GM18909 (cell line): ENCODE measurements around the gene KRTAP4-11.
"Not testable (repeated sequence)": the region's sequence is repeated elsewhere in the genome, so short reads cannot be mapped to it uniquely, and the experiment has no call there.

ENCODE experiments used
- ATAC-seq: cut with Tn5 transposase; IDR thresholded peaks from one replicate; pipeline ENCODE4 v1.9.1; 2021; ENCODE audit warnings: mild to moderate bottlenecking; ENCODE audit not compliant: unreplicated experiment, poor library complexity

Gene KRTAP4-11

DNA sequence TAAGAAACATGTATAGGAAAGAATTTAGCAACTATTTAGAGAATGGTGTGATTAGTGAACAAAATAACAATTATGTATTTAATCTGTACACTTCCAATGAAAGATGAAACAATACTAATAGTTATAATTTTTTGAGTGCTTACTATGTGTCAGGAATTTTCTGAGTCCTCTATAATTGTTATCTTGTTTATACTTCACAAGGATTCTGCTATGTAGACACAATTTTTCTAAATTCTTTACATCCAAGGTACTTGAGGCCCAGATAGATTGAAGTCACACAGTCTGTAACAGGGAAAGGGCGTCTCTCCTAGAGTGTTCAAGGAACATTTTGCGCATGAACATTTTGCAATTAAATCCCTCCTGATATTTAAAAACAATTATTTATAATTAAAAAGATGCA lies 6.9 kb upstream of the KRTAP4-11 start:
- ATAC-seq: no peak

DNA sequence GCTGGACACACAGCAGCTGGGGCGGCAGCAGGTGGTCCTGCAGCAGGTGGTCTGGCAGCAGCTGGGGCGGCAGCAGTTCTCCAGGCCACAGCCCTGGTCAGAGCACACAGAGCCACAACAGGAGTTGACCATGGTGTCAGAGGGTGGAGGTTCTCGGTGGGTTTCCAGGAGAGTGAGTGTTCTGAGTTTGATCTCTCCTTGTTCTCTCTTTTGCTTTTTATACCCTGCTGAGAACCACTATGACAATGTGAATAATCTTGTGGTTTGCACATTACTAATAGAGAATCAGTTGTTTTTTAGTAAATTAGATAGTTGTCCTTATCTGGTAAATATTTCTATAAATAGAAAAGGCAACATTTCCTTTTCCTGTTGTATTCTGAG lies 5.8 kb upstream of the KRTAP4-11 start, which contains the start of gene KRTAP4-12:
TSS of gene KRTAP4-12 (minus strand) at position 192 of the 381 bp plus-strand sequence. CDS start at position 132, 60 bp downstream.
- ATAC-seq: not testable (repeated sequence)

DNA sequence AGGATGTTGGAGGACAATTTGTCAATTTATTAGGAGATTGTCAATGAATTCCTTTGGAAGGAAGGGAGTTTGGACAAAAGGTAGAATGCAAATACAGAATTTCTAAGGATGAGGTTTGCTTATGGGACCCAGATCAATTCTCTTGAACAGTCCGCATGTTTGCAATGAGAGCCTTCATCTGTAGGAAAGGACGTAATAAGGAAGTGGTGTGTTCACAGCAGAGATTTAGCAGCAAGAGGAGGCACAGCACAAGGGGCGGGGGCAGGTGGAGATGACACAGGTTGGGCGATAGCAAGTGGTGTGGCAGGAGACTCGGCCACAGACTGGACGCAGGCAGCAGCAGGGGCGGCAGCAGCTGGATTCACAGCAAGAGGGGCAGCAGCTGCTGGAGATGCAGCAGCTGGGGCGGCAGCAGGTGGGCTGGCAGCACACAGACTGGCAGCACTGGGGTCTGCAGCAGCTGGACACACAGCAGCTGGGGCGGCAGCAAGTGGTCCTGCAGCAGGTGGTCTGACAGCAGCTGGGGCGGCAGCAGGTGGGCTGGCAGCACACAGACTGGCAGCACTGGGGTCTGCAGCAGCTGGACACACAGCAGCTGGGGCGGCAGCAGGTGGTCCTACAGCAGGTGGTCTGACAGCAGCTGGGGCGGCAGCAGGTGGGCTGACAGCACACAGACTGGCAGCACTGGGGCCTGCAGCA lies 5.3 kb upstream of the KRTAP4-11 start:
- ATAC-seq: not testable (repeated sequence)

DNA sequence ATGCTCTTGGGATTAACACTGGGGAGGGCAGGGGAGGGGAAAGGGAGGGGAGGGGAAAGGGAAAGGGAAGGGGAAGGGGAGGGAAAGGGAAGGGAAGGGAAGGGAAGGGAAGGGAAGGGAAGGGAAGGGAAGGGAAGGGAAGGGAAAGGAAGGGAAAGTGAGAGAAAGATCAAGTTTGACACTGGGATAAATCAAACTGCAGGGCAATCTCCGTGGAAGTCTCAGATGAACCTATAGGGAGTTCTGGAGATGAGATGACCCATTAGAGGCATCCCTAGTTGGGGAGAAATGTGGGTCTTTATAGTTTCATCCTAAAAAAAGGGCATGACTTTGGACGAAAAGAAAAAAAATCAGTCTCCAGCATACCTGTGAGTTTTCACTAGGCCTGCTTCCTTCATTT lies 3.6 kb upstream of the KRTAP4-11 start:
- no peak for ATAC-seq

DNA sequence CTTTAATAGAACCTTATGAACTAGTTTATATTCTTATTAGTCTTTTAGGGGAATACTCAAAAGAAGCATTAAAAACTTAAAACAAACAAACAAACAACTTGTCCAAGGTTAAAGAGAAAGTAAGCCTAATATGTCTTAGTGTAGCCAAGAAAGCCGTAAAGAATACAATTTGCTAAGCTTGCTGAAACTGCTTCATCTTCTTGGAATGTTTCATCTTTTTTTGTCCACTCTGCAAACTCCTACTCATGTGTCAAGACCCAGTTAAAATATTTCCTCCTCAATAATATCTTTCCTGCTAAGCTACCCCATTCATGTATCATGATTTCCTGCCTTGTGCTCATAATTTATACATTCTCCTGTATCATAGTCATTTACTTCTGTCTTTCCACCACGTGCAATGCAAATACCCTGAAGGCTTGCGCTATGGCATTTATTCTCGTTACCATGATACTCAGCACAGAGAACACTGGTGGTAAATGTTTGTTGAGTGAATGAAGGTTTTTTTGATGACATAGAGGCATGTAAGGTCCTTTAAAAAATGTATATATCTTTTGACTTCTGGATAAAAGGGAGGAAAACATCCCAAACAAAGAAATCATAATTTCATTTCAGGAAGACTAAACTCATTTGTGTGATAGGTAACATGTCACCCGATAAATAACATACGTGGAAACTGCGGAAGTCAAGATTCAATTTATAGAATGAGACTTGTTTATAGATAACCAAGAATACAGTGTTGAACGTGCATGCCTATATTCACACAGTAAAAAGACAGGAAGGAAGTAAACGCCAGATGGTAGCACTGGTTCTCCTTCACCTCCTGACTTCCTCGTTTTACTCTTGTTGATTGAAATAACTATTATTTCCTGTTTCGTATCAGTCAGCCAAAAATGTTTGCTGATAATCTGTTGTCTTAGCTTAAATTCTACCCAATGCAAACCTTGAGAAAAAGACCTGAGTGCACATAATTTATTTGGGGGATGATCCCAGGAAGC lies 1.8 kb upstream of the KRTAP4-11 start:
- ATAC-seq: not testable (repeated sequence)

DNA sequence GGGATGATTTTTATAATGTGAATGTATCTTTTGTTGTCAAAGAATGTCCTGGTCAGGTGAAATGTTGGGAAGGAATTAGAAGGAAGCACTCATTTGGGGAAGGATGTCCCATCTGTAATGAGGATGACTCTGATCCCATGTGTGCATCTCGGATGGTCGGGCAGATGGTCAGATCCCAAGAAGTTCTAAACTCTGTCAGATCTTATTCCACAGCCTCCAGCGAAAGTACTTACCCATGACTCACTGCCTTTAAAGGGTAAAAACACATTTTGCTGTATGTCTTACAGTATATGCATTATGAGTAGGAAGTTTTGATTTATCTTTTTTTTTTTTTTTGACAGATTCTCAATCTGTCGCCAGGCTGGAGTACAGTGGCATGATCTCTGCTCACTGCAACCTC lies 548 bp upstream of the KRTAP4-11 start:
- no peak for ATAC-seq

DNA sequence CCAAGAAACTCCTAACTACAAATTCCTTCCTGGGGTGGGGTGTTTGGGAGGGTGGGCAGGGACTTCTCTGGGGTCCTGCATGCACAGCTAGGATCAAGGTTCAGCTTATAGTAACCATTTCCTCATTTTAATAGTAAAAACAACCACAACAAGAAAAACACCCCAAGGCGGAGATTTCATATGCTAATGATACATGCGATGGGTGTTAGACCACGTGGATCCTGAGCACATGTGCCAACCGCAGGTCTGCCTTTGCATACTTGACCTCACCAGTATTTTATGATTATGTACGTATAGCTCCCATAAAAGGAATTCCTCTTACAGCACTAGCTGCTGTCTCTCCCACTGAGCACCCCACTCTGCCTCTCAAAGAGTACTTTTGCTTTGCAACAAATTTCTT lies 1.9 kb downstream of the KRTAP4-11 start:
- no peak for ATAC-seq

DNA sequence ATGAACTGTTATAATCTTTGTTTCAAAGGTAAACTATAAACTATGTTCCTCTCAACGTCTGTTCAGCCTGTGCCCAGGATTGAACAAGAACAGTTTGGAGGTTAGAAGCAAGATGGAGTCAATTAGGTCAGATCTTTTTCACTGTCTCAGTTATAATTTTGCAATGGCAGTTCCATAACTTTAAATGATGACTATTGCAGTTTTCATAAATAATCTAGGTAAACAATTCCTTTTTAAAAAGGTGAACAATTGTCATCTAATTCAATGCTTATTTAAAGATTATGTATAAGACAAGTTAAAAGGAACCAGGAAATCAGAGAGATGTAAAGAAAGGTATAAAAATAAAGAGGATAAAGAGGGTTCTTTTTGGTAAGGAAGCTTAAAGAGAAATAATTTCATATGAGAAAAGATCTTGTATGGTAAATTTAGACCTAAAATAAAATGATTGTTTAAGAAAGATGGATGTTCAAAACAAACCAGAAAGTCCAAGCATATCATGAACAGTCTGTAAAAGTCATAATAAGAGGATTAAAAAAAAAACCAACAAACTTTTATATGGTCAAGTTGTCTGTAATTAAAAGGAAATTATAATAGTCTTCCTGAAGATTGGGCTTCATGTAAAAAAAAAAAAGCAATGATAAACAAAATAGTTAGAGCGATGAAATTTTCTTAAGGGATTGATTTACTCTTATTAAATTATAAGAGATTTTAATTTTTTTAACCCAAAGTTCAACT lies 6.9 kb downstream of the KRTAP4-11 start:
- ATAC-seq: no peak

DNA sequence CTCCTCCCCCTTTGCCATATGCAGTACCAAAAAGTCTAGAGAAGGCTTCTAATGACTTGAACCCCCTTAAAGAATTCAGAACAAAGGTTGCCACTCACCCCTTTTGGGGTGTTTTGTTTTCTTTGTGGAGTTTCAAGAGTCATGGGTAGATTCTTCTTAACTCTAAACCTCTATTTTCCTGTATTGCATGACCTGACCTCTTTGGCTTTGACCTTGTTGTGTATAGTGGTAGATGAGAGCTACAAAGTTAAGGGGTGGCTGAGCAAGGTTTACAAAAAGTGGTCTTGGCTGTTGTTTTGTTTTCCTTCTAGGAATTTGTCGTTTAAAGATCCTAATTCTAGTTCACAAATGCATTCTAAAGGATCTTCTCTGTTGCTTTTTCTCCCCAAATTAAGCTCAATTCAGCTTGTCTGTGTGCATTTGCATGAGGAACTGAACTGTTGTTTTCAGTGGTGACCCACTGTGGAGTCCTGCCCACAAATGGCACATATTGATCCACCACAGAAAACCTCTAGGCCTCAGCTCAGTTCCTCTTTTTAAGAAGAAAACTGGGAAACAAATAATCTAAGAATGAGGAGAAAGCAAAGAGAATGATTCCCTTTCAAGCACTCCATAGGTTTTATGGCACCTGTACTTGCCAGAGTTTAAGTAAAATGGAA lies 9.3 kb downstream of the KRTAP4-11 start:
- not testable (repeated sequence) for ATAC-seq

DNA sequence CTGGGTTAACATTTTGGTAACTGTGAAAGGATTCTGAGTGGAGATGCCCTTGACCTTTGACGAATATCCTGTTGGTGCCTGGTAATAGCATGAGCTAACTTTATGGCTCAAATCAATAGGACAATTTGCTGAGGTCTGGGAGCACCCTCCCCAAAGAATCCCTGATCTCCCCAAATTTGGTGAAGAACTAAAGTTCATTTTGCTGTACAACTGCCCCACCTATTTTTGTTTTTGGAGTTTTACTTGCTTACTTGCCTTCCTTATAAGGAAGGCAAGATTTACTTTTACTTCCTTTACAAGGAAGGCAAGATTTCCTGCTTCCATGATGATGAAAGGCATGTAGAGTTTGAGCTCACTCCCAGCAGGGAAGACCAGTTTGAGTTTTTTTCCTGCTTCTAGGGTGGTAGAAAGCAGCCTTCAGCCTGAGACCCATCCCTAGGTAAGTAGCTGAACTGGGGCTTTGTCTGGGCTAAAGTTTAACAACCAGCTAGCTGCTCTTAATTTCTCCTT lies 10.2 kb downstream of the KRTAP4-11 start:
- ATAC-seq: no peak

DNA sequence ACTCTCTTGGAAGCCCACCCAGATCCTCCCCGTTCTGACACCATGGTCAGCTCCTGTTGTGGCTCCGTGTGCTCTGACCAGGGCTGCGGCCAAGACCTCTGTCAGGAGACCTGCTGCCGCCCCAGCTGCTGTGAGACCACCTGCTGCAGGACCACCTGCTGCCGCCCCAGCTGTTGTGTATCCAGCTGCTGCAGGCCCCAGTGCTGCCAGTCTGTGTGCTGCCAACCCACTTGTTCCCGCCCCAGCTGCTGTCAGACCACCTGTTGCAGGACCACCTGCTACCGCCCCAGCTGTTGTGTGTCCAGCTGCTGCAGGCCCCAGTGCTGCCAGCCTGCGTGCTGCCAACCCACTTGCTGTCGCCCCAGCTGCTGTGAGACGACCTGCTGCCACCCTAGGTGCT lies 12.8 kb downstream of the KRTAP4-11 start, which contains the start of gene KRTAP4-9:
TSS of gene KRTAP4-9 (plus strand) at position 43 of the 400 bp plus-strand sequence. CDS start at position 43, 0 bp downstream.
- not testable (repeated sequence) for ATAC-seq

DNA sequence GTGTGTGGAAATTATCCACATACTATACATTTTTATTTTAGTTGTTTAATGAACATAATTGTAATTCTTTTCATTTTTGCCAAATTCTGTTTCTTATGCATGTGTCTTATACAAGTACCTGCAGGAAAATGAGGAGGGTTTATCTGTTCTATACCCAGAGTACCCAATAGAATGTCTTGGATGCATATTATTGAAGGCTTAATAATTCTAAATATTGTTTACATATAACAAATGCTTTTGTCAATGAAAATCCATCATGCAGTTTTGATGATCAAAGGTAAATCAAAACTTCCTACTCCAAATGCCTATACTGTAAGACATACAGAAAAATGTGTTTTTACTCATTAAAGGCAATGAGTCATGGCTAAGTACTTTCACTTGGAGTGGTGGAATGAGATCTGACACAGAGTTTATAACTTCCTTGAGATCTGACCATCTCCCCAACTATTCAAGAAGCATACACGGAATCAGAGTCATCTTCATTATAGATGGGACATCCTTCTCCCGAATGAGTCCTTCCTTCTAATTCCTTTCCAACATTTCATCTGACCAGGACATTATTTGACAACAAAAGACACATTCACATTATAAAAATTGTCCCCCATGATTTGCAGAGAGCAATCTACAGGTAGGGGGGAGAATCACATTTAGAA lies 13.7 kb downstream of the KRTAP4-11 start:
- not testable (repeated sequence) for ATAC-seq

DNA sequence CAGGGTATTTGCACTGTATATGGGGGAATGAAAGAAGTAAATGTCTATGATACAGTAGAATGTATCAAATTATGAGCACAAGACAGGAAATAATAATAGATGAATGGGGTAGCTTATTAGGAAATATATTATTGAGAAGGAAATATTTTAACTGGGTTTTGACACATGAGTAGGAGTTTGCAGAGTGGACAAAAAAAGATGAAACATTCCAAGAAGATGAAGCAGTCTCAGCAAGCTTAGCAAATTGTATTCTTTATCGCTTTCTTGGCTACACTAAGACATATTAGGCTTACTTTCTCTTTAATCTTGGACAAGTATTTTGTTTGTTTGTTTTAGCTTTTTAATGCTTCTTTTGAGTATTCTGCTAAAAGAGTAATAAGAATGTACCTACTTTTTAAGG lies 14.3 kb downstream of the KRTAP4-11 start:
- ATAC-seq: no peak

DNA sequence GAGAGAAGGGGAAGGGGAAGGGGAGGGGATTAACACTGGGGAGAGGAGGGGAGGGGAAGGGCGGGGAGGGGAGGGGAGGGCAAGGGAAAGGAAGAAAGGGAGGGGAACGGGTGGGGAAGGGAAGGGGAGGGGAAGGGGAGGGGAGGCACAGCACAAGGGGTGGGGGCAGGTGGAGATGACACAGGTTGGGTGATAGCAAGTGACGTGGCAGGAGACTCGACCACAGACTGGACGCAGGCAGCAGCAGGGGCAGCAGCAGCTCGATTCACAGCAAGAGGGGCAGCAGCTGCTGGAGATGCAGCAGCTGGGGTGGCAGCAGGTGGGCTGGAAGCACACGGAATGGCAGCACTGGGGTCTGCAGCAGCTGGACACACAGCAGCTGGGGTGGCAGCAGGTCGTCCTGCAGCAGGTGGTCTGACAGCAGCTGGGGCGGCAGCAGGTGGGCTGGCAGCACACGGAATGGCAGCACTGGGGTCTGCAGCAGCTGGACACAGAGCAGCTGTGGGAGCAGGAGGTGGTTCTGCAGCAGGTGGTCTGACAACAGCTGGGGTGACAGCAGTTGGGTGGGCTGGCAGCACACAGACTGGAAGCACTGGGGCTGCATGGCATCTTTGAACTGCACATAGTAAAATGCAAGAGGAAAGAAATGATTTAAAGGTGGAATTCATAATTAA lies 16.4 kb downstream of the KRTAP4-11 start, which contains the start of gene KRTAP4-16:
TSS of gene KRTAP4-16 (minus strand) at position 624 of the 674 bp plus-strand sequence. CDS start at position 624, 0 bp downstream.
- no peak for ATAC-seq

DNA sequence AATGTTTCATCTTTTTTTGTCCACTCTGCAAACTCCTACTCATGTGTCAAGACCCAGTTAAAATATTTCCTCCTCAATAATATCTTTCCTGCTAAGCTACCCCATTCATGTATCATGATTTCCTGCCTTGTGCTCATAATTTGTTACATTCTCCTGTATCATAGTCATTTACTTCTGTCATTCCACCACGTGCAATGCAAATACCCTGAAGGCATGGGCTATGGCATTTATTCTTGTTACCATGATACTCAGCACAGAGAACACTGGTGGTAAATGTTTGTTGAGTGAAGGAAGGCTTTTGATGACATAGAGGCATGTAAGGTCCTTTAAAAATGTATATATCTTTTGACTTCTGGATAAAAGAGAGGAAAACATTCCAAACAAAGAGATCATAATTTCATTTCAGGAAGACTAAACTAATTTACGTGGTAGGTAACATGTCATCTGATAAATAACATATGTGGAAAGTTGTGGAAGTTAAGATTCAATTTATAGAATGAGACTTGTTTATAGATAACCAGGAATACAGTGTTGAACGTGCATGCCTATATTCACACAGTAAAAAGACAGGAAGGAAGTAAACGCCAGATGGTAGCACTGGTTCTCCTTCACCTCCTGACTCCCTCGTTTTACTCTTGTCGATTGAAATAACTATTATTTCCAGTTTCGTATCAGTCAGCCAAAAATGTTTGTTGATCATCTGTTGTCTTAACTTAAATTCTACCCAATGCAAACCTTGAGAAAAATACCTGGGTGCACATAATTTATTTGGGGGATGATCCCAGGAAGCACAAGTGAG lies 18.3 kb downstream of the KRTAP4-11 start:
- not testable (repeated sequence) for ATAC-seq

DNA sequence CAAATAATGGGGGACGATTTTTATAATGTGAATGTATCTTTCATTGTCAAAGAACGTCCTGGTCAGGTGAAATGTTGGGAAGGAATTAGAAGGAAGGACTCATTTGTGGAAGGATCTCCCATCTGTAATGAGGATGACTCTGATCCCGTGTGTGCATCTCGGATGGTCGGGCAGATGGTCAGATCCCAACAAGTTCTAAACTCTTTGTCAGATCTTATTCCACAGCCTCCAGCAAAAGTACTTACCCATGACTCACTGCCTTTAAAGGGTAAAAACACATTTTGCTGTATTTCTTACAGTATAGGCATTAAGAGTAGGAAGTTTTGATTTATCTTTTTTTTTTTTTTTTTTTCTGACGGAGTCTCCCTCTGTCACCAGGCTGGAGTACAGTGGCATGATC lies 19.7 kb downstream of the KRTAP4-11 start:
- no peak for ATAC-seq

DNA sequence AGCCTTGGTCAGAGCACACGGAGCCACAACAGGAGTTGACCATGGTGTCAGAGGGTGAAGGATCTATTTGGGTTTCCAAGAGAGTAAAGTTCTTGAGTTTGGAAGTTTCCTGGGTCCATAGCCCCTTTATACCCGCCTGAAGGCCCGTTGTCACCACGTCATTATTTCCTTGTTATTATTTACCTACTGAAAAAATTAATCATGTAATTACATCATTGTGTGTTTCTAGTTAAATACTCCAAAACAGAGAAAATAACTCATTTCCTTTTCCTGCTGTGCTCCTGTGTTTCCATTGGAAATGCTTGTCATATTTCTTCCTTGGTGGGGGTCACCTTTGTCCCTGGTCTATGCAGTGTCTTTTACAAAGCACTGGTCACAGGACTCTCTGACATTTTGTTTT lies 20.1 kb downstream of the KRTAP4-11 start, which contains the start of gene KRTAP4-8:
TSS of gene KRTAP4-8 (minus strand) at position 101 of the 400 bp plus-strand sequence. CDS start at position 43, 58 bp downstream.
- ATAC-seq: no peak

DNA sequence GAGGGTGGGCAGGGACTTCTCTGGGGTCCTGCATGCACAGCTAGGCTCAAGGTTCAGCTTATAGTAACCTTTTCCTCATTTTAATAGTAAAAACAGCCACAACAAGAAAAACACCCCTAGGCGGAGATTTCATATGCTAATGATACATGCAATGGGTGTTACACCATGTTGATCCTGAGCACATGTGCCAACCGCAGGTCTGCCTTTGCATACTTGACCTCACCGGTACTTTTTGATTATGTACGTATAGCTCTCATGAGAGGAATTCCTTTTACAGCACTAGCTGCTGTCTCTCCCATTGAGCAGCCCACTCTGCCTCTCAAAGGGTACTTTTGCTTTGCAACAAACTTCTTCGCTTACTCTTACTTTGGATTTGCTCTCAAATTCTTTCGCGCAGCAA lies 22.1 kb downstream of the KRTAP4-11 start:
- no peak for ATAC-seq
